Activated gamma-delta T cell treated with Interleukin-2 at 50 U/mL for 16 hours (primary cell): ENCODE data around the gene APEX2.
A peak's percentile ranks its signal among the peaks of the same experiment; 100 is the strongest.
"Not testable (repeated sequence)": the region's sequence is repeated elsewhere in the genome, so short reads cannot be mapped to it uniquely, and the experiment has no call there.

Source experiments
- DNase-seq: peaks from one replicate; pipeline ENCODE4 v3.0.0-alpha.2; 2020

APEX2 gene, protein sequence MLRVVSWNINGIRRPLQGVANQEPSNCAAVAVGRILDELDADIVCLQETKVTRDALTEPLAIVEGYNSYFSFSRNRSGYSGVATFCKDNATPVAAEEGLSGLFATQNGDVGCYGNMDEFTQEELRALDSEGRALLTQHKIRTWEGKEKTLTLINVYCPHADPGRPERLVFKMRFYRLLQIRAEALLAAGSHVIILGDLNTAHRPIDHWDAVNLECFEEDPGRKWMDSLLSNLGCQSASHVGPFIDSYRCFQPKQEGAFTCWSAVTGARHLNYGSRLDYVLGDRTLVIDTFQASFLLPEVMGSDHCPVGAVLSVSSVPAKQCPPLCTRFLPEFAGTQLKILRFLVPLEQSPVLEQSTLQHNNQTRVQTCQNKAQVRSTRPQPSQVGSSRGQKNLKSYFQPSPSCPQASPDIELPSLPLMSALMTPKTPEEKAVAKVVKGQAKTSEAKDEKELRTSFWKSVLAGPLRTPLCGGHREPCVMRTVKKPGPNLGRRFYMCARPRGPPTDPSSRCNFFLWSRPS

DNA sequence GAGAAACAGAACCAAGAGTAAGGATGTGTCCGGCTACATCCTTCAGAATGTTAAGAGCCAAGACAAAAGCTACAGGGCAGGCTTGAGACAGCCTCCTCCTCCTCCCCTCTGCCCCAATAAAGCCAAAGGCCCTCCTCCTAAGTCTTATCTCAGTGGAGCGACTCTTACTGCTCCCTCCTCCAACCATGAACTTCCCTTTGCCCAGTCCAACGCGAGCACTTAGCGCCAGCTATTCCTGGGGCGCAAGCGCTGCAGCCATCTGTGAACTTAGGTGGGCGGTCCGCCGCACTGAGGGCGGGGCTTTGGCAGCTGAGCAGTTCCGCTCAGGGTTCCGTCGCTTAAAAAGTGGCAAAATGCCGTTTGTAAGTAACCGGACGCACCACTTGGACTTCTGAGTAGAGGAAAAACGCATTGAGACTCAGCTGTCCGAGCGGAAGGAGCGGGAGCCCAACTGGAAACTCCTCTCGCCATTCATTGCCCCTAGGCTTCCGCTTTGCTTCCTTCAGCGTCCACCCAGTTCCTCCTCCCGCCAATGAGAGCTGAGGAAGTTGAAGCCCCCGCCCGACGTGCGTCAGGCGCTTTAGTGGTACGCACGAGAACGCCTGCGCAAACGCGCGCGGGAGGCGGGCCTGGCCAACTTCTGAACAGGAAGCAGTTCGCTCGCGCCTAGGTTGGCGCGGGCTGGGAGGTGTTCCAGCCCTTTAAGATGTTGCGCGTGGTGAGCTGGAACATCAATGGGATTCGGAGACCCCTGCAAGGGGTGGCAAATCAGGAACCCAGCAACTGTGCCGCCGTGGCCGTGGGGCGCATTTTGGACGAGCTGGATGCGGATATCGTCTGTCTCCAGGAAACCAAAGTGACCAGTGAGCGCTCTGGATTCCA, at the start of gene APEX2:
Gene APEX2 (plus strand): TSS at position 647 of the 882 bp plus-strand sequence. CDS start 60 bp downstream, at position 707.
- peak; percentile 82 for DNase-seq

DNA sequence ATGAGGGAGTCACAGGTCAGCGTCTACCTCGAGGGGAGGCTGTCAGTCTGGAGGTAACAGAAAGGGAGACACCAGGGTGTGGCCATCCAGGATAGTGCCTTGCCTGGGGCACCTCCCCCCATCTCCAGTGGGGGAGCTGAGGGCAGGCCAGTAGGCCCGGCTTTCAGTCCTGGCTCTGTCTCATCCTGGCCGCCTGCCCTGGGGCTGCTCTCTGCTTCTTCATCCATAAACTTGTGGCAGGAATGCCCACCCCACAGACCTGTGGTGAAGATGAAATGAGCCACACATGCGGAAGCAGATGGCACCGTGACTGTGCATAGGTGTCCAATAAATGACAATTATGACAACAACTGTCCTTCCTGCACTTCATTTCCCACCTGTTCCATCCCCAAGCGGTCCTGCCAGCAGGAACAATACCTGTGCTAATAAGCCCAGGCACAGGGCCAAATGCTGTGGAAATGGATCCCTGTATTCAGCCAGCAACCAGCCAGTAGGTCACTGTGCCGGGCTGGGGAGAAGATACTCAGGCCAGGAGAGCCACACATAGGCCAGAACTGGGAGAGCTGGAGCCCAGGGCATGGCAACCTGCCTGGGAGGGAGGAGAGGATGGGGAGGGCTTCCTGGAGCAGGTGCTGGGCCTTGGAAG, 49.3 kb upstream of the APEX2 start:
- no peak for DNase-seq

DNA sequence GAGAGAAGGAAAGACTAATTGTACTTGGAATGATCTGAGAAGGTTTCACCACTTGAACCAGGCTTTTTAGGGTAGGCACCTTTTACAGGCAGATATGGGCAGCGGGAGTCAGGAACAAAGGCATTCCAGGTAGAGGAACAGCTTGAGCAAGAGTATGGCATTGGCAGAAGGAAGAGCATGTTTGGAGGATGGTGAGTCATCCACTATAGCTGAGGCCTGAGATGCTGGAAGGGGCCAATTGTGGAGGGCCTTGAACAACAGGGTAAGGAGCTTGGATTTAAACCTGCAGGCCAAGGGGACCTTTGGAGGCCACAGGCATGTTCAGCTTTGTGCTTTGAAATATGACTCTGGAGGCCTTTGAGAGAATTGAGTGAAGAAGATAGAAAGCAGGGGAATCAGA, 38.4 kb upstream of the APEX2 start:
- DNase-seq, result no peak

DNA sequence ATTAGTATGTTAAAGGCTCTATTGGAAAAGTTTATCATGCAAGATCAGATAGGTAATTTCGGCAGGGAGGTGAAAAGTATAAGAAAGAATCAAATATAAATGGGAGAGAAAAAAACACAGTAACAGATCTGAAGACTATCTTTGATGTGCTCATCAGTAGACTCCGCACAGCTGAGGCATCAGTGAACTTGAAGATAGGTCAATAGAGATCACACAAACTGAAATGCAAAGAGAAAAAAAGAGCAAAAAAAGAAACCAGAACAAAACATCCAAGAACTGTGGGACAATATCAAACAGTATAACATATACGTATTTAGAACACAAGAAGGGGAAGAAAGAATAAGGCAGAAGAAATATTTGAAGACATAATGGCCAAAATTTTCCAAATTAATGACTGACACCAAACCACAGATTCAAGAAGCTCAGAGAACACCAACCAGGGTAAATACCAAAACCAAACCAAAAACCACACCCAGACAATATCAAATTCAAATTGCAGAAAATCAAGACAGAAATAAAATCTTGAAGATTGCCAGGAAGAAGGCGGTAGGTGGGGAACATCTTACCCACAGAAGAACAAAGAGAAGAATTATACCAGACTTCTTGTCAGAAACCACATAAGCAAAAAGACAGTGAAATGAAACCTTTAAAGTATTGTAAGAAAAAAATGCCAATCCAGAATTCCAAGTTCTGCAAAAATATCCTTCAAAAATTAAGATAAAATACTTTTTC, 35.2 kb upstream of the APEX2 start:
- no peak for DNase-seq

DNA sequence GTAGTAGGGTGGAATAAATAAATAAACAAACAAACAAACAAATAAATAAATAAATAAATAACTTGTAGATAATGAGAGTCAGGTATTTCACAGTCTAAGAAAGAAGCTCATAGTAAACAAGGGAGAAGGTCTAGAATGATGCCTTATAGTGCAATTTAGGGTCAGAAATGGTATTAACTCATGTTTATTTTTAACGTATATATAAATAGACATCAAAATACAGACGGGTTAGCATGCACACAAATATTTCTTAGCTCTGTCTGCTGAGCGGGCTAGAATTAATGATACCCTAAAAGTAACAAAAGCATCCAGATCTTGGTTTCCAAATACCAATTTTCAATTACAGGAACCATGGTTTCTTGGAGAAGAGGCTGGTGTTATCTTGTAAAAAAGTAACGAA, 22.8 kb upstream of the APEX2 start:
- no peak for DNase-seq

DNA sequence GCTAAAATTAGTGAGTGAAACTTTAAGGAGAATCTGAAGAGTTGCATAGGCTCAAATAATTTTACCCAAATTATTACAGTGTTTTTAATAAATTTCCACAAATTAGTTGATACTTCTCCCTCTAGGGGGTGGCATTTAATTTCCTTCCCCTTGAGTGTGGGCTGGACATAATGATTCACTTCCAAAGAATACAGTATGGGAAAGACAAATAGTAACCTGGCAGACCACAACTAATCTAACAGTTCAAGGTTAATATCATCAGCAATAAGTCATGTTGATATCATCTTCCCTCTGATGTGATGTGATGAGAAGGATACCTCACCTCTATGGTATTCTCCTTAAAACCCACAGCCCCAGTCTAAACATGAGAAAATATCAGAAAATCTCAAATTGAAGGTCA, 21.7 kb upstream of the APEX2 start:
- no peak for DNase-seq

DNA sequence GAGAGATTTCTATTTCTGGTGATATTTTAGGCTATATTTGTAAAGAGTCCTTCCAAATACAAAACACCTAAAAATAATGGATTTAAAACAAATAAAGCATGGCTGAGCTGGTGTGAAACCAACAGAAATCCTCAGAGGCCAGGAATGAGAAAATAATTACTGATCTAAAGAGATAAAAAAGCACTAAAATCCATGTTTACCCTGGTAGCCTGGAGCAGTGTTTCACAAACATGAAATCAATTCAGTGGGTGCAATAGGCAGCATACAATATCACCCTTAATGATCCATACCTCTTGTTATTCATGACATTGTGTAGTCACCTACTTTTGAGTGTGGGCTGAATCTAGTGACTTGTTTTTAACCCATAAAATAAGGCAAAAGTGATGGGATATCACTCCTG, 20.7 kb upstream of the APEX2 start:
- DNase-seq, result no peak

DNA sequence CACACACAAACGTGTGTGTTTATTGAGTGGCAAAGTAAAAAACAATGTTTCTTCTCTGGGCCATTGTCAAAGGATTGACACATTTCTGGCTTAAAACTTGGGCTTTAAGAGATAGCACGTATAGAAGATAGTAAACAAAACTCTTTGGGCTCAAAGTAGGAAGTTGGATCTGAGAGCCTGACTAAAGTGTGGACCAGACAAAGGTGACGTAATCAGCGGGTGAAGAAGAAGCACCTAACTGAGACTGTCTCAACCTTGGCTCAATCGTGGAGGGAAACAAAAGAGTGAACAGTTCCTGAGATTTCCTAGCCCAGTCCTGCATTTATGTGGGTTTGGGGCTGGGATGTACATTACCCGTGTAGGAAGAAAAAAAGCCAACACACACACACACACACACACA, 19.8 kb upstream of the APEX2 start:
- DNase-seq, result no peak

DNA sequence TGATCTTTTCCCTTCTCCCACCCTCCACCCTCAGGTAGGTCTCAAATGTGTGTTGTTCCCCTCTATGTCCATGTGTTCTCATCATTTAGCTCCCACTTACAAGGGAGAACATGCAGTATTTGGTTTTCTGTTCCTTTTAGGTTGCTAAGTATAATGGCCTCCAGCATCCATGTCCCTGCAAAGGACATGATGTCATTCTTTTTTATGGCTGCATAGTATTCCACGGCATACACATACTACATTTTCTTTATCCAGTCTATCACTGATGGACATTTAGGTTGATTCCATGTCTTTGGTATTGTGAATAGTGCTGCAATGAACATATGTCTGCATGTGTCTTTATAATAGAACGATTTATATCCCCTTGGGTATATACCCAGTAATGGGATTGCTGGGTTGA, 16.9 kb upstream of the APEX2 start:
- DNase-seq, result not testable (repeated sequence)

DNA sequence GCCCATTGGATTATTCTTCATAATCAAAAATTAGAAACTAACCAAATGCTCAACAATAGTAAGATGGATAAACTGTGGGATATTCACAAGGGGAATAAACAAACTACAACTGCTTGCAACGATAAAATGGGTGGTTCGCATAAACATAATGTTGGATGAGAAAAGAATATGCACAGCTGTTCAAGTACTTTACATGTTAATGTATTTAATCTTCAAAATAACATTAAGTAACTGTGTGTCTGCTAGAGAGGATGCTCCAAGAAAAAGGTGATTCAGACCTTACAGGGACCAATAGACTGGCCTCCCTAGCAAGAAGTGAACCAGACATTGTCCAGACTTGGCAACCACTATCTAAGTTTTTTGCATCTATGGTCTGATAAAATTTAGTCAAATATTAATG, 8.5 kb upstream of the APEX2 start:
- DNase-seq, result no peak

DNA sequence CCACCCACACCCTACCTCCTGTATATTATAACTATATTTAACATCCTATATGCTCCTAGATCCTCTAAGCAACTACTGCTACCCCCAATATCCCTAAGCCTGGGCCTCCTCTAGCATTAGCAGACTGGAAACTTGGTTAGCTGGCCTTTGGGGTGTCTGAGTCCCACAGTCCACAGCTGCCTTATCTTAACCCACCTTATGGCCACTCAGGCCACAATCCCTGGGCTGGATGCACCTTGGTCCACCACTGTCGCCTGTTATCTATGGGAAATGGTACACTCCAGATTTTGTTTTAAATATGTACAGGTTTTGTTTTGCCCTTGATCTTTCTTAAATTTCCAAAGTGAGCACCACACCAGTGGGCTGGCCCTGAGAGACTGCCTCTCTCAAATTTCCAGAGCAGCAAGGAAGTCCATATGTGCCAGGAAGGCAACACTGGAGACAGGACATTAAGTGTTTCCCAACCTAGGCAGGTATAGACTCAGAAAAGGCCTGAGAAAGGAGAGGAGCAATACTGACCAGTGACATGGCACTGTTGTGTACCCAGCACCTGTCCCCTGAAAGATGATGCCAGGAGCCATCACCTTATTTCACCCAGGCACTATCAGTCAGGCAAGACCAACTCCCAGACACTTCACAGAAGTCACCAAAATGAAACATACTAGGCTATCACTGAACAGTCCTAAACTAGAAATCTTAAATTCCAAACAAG, 7.1 kb upstream of the APEX2 start:
- no peak for DNase-seq

DNA sequence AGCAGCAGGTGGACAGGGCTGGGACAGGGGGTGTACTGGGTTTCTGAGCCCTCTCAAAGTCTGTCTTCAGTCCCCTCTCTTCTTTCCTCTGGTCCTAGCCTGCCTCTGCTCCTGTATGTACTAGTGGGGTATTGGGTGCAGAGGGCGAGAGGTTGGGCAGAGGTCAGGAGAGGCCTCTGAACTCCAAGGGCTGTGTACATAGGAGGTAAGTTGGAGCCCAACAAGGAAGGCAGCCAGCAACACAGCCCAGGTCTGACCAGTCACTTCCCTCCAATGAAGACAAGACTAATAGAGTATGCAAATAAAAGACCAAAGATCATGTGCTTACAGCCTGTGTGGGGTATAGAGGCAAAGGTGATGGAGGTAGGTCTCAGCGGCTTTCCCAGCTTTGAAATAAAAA, 6.1 kb upstream of the APEX2 start, which contains the start of gene PFKFB1:
Gene PFKFB1 (minus strand): TSS at position 90 of the 400 bp plus-strand sequence. CDS start 181 bp downstream, outside the sequence.
- DNase-seq, result no peak

DNA sequence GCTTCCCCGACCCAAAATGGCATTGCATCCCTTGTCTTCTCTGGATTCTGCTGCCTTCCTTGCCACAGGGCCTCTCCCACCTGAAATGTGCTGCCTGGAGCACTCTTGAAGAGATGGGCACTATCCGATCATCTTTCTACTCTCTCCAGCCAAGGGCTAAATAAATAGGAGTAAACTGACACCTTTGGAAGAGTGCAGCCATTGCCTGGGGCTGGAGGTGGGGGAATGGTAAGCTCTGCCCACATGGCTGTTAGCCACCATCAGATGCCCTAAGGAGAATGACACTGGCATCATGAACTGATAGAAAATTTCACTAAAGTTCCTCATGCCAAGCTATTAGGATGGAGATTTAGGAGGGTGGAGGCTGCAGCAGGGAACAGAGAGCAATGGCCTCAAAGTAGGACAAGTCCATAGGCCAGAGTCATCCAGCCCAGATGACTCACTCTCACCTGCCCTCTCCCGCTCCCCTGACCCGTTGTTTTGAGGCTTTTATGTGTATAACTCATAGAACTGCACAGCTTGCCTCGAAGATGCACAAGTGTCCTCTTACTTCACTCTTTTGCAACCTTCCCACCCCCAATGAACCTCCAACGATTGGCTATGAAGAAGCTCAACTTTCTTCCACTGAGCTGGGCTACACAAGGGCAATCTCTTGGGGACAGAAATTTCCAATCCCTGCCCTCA, 5.4 kb upstream of the APEX2 start:
- no peak for DNase-seq

DNA sequence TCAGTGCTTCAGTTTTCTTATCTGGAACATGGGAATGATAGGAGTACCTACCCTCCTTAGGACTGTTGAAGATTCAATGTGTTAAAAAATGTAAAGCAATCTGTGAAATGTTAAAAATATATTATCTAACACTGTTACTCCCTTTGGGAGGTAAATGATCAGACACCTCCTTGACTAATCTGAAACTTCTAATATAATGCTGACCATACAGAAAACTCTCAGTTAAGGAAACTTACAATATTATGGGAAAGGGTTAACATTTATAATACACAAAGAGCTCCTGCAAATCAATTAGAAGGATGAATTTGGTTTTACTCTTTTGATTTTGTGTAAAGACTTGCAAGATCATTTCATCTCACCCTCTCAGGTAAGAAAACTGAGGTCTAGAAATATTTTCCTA, 4.5 kb upstream of the APEX2 start:
- no peak for DNase-seq

DNA sequence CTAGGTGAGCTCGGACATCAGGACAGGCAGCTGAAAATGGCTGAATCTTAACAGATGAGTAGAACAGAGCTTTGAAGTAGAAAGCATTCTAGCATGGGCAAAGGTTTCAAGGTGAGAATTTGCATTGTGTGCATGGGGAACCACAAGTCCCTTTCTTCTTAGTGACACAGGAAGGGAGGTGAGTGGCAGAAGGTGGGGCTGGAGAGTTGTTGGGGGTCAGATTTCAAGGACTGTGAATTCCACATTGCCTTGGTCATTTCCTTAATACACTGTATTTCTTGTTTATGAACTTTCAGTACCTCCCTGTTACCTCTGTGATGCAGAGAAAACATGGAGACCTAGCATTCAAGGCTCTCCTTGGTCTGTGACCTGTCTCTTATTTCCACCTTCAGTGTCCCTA, 4.1 kb downstream of the APEX2 start:
- no peak for DNase-seq

DNA sequence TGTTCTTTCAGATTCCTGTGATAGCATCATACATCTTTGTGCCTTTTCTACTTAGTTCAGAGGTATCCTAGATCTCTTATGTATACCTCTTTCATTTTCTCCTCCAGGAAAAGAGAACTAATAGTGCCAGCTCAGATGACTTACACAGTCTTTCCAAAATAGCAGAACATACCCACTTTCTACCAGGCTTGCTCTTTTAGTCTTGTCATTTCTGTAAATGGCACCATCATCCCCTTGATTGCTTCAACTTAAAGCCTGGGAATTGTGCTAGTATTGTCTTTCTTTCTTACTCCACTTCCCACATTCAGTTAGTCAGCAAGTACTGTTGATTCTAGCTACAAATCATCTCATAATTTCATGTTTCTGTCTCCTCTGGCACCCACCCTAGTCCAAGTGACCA, 5.1 kb downstream of the APEX2 start:
- no peak for DNase-seq

DNA sequence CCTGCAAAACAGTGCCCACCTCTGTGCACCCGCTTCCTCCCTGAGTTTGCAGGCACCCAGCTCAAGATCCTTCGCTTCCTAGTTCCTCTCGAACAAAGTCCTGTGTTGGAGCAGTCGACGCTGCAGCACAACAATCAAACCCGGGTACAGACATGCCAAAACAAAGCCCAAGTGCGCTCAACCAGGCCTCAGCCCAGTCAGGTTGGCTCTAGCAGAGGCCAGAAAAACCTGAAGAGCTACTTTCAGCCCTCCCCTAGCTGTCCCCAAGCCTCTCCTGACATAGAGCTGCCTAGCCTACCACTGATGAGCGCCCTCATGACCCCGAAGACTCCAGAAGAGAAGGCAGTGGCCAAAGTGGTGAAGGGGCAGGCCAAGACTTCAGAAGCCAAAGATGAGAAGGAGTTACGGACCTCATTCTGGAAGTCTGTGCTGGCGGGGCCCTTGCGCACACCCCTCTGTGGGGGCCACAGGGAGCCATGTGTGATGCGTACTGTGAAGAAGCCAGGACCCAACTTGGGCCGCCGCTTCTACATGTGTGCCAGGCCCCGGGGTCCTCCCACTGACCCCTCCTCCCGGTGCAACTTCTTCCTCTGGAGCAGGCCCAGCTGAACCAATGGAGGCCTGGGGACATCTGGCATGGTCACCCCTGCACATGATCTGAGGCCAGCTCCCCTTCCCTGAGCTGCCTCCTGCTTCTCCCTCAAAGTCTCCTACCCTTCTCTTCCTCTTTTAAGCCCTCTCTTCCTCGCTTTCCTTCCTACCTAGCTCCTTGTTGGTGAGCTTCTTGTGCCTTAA, 6.9 kb downstream of the APEX2 start:
- no peak for DNase-seq

DNA sequence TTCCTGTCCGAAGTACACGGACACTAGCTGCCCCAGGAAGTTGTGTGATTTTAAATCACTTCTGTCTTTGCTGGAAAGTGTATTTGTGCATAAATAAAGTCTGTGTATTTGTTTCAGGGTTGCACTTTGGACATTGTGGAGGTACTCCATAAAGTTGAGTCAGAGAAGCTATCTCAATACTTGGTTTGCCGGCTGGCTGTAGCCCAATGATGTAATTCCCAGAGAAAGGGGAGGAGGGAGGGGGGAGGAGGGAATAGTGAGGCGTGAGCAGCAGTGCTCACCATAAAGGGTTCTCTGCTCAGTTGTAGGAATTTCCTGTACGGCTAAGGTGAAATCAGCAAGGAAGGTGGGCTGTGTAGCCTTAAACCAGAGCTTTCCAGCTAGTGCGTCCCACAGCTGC, 7.5 kb downstream of the APEX2 start:
- DNase-seq, result no peak

DNA sequence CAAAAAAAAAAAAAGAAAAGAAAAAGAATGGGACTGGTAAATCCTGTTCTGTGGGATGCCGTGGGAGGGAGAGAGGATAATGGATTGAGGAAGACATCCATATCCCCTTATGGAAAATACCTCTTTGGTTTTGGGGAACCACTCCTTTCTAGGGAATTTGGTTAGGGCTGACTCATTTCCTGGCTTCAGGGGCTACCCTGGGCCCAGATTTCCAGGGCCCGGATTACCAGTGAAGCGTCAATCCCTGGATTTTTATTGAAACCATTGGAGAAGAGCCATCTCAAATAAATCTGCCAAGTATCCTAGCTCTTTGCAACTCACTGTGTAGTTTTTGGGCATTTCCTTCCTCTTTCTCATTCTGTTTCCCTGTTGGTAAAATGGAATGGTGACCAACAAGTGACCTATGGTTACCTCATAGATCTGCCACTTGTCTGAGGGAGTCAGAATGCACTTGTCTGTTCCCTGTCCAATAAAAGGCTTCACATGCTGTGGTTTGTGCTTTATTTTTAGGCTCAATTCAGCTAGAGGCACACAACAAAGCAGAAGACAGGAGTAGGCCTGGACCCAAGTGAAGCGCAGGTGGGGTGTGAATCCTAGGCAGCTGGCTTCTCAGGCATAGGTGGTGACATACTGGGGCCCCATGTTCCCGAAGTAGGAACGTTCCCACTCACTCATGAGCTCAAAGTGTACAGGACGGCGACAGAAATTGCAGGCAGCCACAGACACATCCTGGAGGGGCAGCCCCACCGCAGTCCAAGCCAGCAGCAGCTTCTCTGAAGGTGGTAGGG, 8.6 kb downstream of the APEX2 start:
- DNase-seq, result no peak

DNA sequence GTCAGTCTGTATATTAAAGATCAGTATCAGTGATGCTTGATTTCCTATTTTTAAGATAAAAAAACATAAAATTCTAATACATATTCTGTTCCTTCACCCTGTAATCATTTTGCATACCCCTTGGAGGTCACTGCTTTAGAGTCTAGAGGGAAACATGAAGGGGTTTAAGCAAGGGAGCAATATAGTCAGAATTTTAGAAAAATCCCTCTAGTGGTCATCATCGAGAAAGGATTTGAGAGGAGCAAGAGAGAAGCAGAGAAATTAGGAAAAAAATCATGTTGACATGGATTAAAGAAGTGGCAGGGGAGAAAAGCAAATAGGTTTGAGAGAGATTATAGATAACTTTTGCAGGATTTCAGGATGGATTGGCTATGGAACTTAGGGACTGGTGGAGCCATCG, 11.1 kb downstream of the APEX2 start:
- no peak for DNase-seq
